Stimulated activated effector memory CD8-positive, alpha-beta T cell treated with anti-CD3 and anti-CD28 coated beads, Interleukin-12 subunit alpha, Interleukin-12 subunit beta, amount 100 ng/mL, for 72 hours (primary cell): ENCODE measurements around the gene TTC21B.
"Not testable (repeated sequence)": the region's sequence is repeated elsewhere in the genome, so short reads cannot be mapped to it uniquely, and the experiment has no call there.

Experiments used
- ATAC-seq: fragments of 150-1000 bp; cut with Tn5 transposase; 2 replicates; pipeline ENCODE4 v1.10.0; 2021
- DNase-seq, 2 donors: peaks; one replicate each; pipeline ENCODE4 v3.0.0; 2021 to 2022; ENCODE audit warnings: low spot score in 2 of 2
- H3K27ac Mint-ChIP-seq: one replicate; pipeline ENCODE4 v1.8.0; 2022; ENCODE audit warnings: mild to moderate bottlenecking, mixed read lengths
- H3K36me3 Mint-ChIP-seq: one replicate; pipeline ENCODE4 v1.8.0; 2022; ENCODE audit warnings: mild to moderate bottlenecking, mixed read lengths
- H3K4me1 Mint-ChIP-seq: one replicate; pipeline ENCODE4 v1.8.0; 2022; ENCODE audit warnings: mixed read lengths
- H3K4me3 Mint-ChIP-seq: one replicate; pipeline ENCODE4 v1.8.0; 2022; ENCODE audit warnings: mild to moderate bottlenecking, mixed read lengths
- H3K9me3 Mint-ChIP-seq: one replicate; pipeline ENCODE4 v1.8.0; 2022; ENCODE audit warnings: mixed read lengths

Gene TTC21B

DNA sequence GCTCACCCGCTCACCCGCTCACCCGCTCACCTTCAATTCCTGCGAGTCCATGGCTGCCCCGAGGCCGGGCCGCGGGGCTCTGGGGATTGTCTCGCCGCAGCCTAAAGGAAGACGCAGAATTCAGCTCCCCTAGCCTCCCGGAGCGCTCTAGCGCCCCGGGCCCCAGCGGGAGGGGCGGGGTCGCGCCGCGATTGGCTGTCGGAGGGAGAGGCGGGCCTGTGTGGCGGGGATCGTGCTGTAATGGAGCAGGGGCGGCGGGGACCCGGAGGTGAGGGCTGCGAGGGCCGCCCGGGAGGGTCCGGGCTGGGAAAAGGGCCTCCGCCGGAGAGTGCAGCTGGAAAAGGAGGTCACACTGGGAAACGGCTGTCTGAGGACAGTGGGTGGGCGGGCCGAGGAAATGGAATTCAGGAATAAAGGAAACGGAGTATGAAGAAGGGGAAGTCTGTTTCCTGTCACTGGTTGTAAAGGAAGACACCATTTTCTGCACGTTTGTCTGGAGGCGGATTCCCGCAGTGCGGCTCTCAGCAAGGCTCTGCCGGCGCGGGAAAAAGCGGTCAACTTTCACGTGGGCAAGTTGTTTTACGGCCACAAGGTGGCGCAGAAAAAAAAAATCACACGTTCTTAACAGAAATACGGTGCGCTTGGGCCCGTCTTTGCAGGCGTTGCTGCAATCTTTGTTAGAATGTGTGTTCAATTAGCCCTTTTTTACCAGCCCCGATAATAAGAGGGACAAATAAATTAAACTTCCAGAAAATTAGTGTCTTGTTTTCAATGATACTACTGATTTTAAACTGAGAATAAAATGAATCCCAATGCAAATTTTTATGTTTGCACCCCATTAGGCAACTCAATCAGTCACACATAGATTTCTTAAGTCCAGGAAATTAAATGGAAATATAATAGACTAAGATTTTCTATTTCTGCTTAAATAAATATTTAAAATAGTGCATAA lies at the start of gene TTC21B:
TTC21B (minus strand) TSS at position 122 of the 952 bp plus-strand sequence; CDS start at position 51, 71 bp downstream.
- DNase-seq (peak; percentile 85 to 95), ATAC-seq (peak; percentile 98)
- Mint-ChIP-seq H3K4me1 (peaks cover 7% of the 10 kb centered on the region), H3K36me3 (peaks cover 8% of the 10 kb centered on the region), H3K9me3 (no peaks in the 10 kb centered on the region), H3K27ac (no peak within 1 kb of the TSS), H3K4me3 (no peak within 1 kb of the TSS)

DNA sequence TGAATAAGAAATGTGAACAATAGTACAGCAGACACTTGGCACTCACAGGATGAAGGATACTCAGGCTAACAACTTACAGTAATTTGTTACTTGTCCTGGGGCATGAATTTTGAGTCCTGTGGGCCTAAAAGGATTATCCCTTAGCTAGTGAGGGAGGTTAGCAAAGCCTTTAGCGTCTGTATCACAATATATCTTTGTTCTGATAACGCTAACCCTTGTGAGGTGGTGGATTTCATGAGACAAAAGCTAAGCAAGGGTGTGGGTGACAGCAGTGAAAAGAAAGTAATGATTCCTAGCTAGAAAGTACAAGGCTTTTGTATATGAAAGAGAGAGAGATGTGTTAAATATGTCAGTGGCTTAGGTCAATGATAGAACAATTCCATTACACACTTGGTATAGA lies 46.8 kb upstream of the TTC21B start:
- no peak overlapping the region for H3K4me3 Mint-ChIP-seq
- no peaks in the 10 kb centered on the region for H3K9me3 Mint-ChIP-seq
- H3K27ac Mint-ChIP-seq, result no peak overlapping the region
- H3K36me3 Mint-ChIP-seq, result no peaks in the 10 kb centered on the region
- H3K4me1 Mint-ChIP-seq, result no peaks in the 10 kb centered on the region
- no peak for ATAC-seq
- DNase-seq, result no peak

DNA sequence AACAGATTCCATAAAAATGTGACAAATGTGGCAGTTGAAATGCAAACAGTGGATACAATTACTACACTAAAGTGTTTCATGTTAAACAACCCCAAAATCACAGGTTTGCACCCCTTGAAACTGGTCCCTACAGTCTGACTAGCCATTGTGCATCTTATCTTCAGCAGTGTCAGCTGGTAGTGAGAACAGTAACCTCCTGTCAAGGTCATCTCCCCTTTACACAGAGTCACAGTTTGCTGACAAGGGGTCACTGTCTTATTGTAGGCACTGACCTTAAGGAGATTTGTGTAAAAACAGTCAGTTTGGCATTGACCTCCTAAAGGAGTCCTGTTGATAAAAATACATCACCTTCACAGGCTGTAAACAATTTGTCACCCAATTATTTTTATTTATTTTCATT lies 37.3 kb upstream of the TTC21B start:
- H3K27ac Mint-ChIP-seq, result no peak overlapping the region
- ATAC-seq (no peak), DNase-seq (no peak)
- no peaks in the 10 kb centered on the region for H3K9me3 Mint-ChIP-seq
- no peaks in the 10 kb centered on the region for H3K36me3 Mint-ChIP-seq
- H3K4me3 Mint-ChIP-seq, result no peak overlapping the region
- no peaks in the 10 kb centered on the region for H3K4me1 Mint-ChIP-seq

DNA sequence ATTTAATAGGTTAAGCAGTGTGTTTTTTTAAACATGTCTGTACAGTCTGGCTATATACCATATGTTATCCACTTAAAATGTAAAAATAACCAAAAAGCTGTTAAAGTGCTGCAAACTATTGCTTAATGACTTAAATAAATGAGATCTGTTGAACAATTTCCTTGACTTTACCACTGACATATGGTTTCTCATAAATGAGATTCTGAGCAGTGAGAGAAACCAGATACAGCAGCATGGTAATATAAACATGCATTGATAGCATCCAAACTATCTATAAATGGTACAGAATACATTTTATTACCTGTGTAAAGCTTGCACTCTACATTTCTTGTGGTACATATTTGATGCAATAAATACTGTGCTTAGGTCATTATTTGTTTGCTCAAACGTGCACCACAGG lies 36.3 kb upstream of the TTC21B start:
- H3K27ac Mint-ChIP-seq, result no peak overlapping the region

DNA sequence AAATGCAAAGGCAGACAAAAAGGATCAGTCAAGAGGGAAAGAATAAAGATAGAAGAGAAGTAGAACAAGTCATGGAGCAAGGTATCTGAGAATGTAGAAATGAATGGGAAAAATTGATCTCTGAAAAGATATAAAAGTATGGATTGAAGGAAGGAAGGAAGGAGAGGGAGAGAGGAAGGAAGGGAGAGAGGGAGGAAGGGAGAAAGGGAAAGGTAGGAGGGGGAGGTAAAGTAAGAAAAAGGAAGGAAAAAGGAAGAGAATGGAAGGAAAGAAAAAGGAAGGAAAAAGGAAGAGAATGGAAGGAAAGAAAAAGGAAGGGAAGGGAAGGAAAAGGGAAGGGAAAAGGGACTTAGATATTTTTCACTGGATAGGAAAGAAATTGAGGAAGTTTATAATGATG lies 31.5 kb upstream of the TTC21B start:
- Mint-ChIP-seq H3K36me3 (no peaks in the 10 kb centered on the region), H3K4me1 (no peaks in the 10 kb centered on the region), H3K27ac (no peak overlapping the region), H3K9me3 (no peaks in the 10 kb centered on the region), H3K4me3 (no peak overlapping the region)
- DNase-seq (no peak), ATAC-seq (no peak)

More for the DNA sequence above, 36.3 kb upstream of the TTC21B start:
- Mint-ChIP-seq H3K4me1 (no peaks in the 10 kb centered on the region), H3K4me3 (no peak overlapping the region), H3K9me3 (no peaks in the 10 kb centered on the region), H3K36me3 (no peaks in the 10 kb centered on the region)
- ATAC-seq (no peak), DNase-seq (no peak)

- H3K27ac Mint-ChIP-seq, H3K4me3 Mint-ChIP-seq, H3K4me1 Mint-ChIP-seq, H3K9me3 Mint-ChIP-seq, ATAC-seq, DNase-seq, H3K36me3 Mint-ChIP-seq: not testable (repeated sequence)
Observed at GRCh38 chr2:165972161-165972560, 18.6 kb upstream of the TTC21B start.

GRCh38 chr2:165970663-165971062 lies 17.1 kb upstream of the TTC21B start:
- ATAC-seq, result no peak
- no peaks in the 10 kb centered on the region for H3K36me3 Mint-ChIP-seq

GRCh38 chr2:165969227-165969626 lies 15.7 kb upstream of the TTC21B start:
- no peak for DNase-seq
- Mint-ChIP-seq H3K9me3 (no peaks in the 10 kb centered on the region), H3K4me1 (no peaks in the 10 kb centered on the region), H3K4me3 (no peak overlapping the region), H3K36me3 (no peaks in the 10 kb centered on the region), H3K27ac (no peak overlapping the region)
- no peak for ATAC-seq

More at GRCh38 chr2:165970663-165971062, 17.1 kb upstream of the TTC21B start:
- Mint-ChIP-seq H3K4me3 (no peak overlapping the region), H3K4me1 (no peaks in the 10 kb centered on the region), H3K9me3 (no peaks in the 10 kb centered on the region), H3K27ac (no peak overlapping the region)
- DNase-seq, result no peak

GRCh38 chr2:165967746-165968145 lies 14.2 kb upstream of the TTC21B start:
- no peaks in the 10 kb centered on the region for H3K9me3 Mint-ChIP-seq
- no peaks in the 10 kb centered on the region for H3K36me3 Mint-ChIP-seq
- no peak overlapping the region for H3K4me3 Mint-ChIP-seq
- H3K27ac Mint-ChIP-seq, result no peak overlapping the region
- DNase-seq (no peak), ATAC-seq (no peak)
- no peaks in the 10 kb centered on the region for H3K4me1 Mint-ChIP-seq

GRCh38 chr2:165961818-165962217 lies 8.2 kb upstream of the TTC21B start:
- no peak for ATAC-seq

GRCh38 chr2:165959371-165959770 lies 5.8 kb upstream of the TTC21B start:
- H3K9me3 Mint-ChIP-seq, result no peaks in the 10 kb centered on the region
- H3K36me3 Mint-ChIP-seq, result no peaks in the 10 kb centered on the region
- H3K4me3 Mint-ChIP-seq, result no peak overlapping the region
- DNase-seq, result no peak
- ATAC-seq, result no peak
- peaks cover 7% of the 10 kb centered on the region for H3K4me1 Mint-ChIP-seq
- no peak overlapping the region for H3K27ac Mint-ChIP-seq

More at GRCh38 chr2:165961818-165962217, 8.2 kb upstream of the TTC21B start:
- Mint-ChIP-seq H3K36me3 (no peaks in the 10 kb centered on the region), H3K4me1 (no peaks in the 10 kb centered on the region), H3K4me3 (no peak overlapping the region), H3K27ac (no peak overlapping the region), H3K9me3 (no peaks in the 10 kb centered on the region)
- DNase-seq, result no peak

GRCh38 chr2:165958313-165958960 lies 4.9 kb upstream of the TTC21B start:
- Mint-ChIP-seq H3K4me1 (peaks cover 7% of the 10 kb centered on the region), H3K4me3 (no peak overlapping the region), H3K9me3 (no peaks in the 10 kb centered on the region), H3K27ac (no peak overlapping the region), H3K36me3 (no peaks in the 10 kb centered on the region)
- DNase-seq (no peak), ATAC-seq (no peak)

- DNase-seq (no peak), ATAC-seq (no peak)
- Mint-ChIP-seq H3K9me3 (no peaks in the 10 kb centered on the region), H3K27ac (no peak overlapping the region), H3K4me1 (peaks cover 7% of the 10 kb centered on the region), H3K36me3 (no peaks in the 10 kb centered on the region), H3K4me3 (no peak overlapping the region)
Observed at GRCh38 chr2:165957030-165957675, 3.6 kb upstream of the TTC21B start.

GRCh38 chr2:165953306-165953654 lies 296 bp downstream of the TTC21B start:
- no peak overlapping the region for H3K27ac Mint-ChIP-seq
- H3K9me3 Mint-ChIP-seq, result no peaks in the 10 kb centered on the region
- DNase-seq, result no peak

GRCh38 chr2:165952741-165953211 lies 800 bp downstream of the TTC21B start:
- H3K27ac Mint-ChIP-seq, result no peak overlapping the region
- no peak overlapping the region for H3K4me3 Mint-ChIP-seq
- H3K36me3 Mint-ChIP-seq, result peaks cover 20% of the 10 kb centered on the region
- DNase-seq (no peak), ATAC-seq (no peak)
- H3K4me1 Mint-ChIP-seq, result peaks cover 7% of the 10 kb centered on the region
- no peaks in the 10 kb centered on the region for H3K9me3 Mint-ChIP-seq

More at GRCh38 chr2:165953306-165953654, 296 bp downstream of the TTC21B start:
- Mint-ChIP-seq H3K4me1 (peaks cover 7% of the 10 kb centered on the region), H3K4me3 (no peak overlapping the region), H3K36me3 (peaks cover 15% of the 10 kb centered on the region)
- peak; percentile 64 for ATAC-seq
